HG03575 (cell line): ENCODE measurements around the gene PLN.

Experiments
- ATAC-seq: cut with Tn5 transposase; IDR thresholded peaks from one replicate; pipeline ENCODE4 v1.9.1; 2021; ENCODE audit not compliant: unreplicated experiment, insufficient number of reproducible peaks, low FRiP score; ENCODE audit errors: extremely low read depth

The PLN gene

GRCh38 chr6:118548136-118548535 is at the start of gene PLN:
Gene PLN (plus strand): TSS chr6:118548296. CDS start chr6:118558922, 10,626 bp downstream.
- ATAC-seq = no peak

GRCh38 chr6:118500130-118501015 is 47.7 kb upstream of the PLN start:
- ATAC-seq = no peak

GRCh38 chr6:118501099-118501498 is 47.0 kb upstream of the PLN start:
- ATAC-seq = no peak

- ATAC-seq = no peak
Observed at GRCh38 chr6:118501765-118502164, 46.3 kb upstream of the PLN start.

- no peak for ATAC-seq
Observed at GRCh38 chr6:118502169-118502568, 45.9 kb upstream of the PLN start.

- ATAC-seq = no peak
Observed at GRCh38 chr6:118504611-118505010, 43.5 kb upstream of the PLN start.

GRCh38 chr6:118505656-118506055 is 42.4 kb upstream of the PLN start:
- ATAC-seq = no peak

- ATAC-seq = no peak
Observed at GRCh38 chr6:118506071-118506638, 41.9 kb upstream of the PLN start.

GRCh38 chr6:118507636-118508035 is 40.5 kb upstream of the PLN start:
- ATAC-seq = no peak

GRCh38 chr6:118509009-118509617 is 39.0 kb upstream of the PLN start:
- ATAC-seq = no peak

GRCh38 chr6:118511930-118512715 is 36.0 kb upstream of the PLN start:
- ATAC-seq = no peak

- no peak for ATAC-seq
Observed at GRCh38 chr6:118514689-118515088, 33.4 kb upstream of the PLN start.

- ATAC-seq = no peak
Observed at GRCh38 chr6:118522422-118522821, 25.7 kb upstream of the PLN start.

- ATAC-seq = no peak
Observed at GRCh38 chr6:118523216-118523615, 24.9 kb upstream of the PLN start.

GRCh38 chr6:118524686-118525085 is 23.4 kb upstream of the PLN start:
- ATAC-seq = no peak

GRCh38 chr6:118525913-118526780 is 21.9 kb upstream of the PLN start:
- no peak for ATAC-seq

- no peak for ATAC-seq
Observed at GRCh38 chr6:118528129-118528528, 20.0 kb upstream of the PLN start.

GRCh38 chr6:118529756-118530155 is 18.3 kb upstream of the PLN start:
- no peak for ATAC-seq

GRCh38 chr6:118530942-118531341 is 17.2 kb upstream of the PLN start:
- ATAC-seq = no peak
